Right lobe of liver (tissue), 6 donors: ENCODE data around the gene TREH. TPM values are rescaled to one million over a fixed set of nuclear protein-coding genes. Genes with fewer than 3 reads are reported as not detected.

Experiments
- ATAC-seq, 4 donors: fragments of 200-7000 bp; cut with Tn5 transposase; one replicate each; pipeline ENCODE4 v1.9.1; 2020; ENCODE audit warnings: mild to moderate bottlenecking in 4 of 4, moderate library complexity in 4 of 4
- DNase-seq, 3 donors: peaks; one replicate each; pipeline ENCODE4 v3.0.0-alpha.2; 2020
- H3K27ac ChIP-seq, 3 donors: fragments of 200-600 bp; one replicate each; pipeline ENCODE4 v1.8.0; 2022
- H3K27me3 ChIP-seq, 2 donors: fragments of 200-600 bp; one replicate each; pipeline ENCODE4 v1.8.0; 2022
- H3K36me3 ChIP-seq, 4 donors: fragments of 200-600 bp; sonication (generic) in 1 of 4; one replicate each; pipeline versions ENCODE4 v1.5.1 to v1.8.0; 2017 to 2022; ENCODE audit warnings: control low read depth in 1 of 4
- H3K4me1 ChIP-seq, 4 donors: fragments of 200-600 bp; sonication (generic) in 1 of 4; one replicate each; pipeline versions ENCODE4 v1.5.1 to v1.8.0; 2017 to 2022; ENCODE audit warnings: control low read depth in 1 of 4
- H3K4me3 ChIP-seq, 3 donors: fragments of 200-600 bp; one replicate each; pipeline ENCODE4 v1.8.0; 2022
- H3K9me3 ChIP-seq, 4 donors: fragments of 200-600 bp; sonication (generic) in 1 of 4; one replicate each; pipeline versions ENCODE4 v1.5.1 to v1.8.0; 2017 to 2022; ENCODE audit warnings: control low read depth in 1 of 4
- CTCF ChIP-seq, 4 donors: fragments of 200-600 bp in 3 of 4; fragments of 450-650 bp in 1 of 4; IDR thresholded peaks; one replicate each; pipeline versions ENCODE4 v1.5.1 to v1.8.0; 2016 to 2022; ENCODE audit warnings: antibody characterized with exemption in 4 of 4, mild to moderate bottlenecking in 2 of 4
- POLR2A ChIP-seq: fragments of 450-650 bp; IDR thresholded peaks from one replicate; pipeline ENCODE4 v1.6.1; 2017; ENCODE audit warnings: antibody characterized with exemption, mild to moderate bottlenecking
- WGBS: methylation state at CpG from one replicate; pipeline ENCODE4 v1.1.6; 2018; ENCODE audit warnings: low coverage, low lambda C conversion rate; ENCODE audit not compliant: insufficient coverage; ENCODE audit errors: missing lambda C conversion rate; 5-methylcytosine and 5-hydroxymethylcytosine counted together
- intact Hi-C, 2 donors: fragments of 100-400 bp; cut with DNase I; formaldehyde crosslinking; loops; one replicate each; pipeline versions ENCODE4 v1.11.2 to v1.14.1; 2022
- total RNA-seq, 6 experiments: library from RNA; depleted of rRNA in 2 of 6; stranded (reverse); fragments of >200 nt in 2 of 6; fragmentation: NEBNext Ultra II Directional in 3 of 6; extraction: Animal tissue kit (Norgen Biotek cat#: 25700) in 3 of 6; gene quantifications; one replicate each; pipeline versions ENCODE4 v1.1.0 to v1.2.4, GENCODE V29; 2016 to 2023
- donor health status: DM: no; HTN: yes; CAD: no.
- donor health status: DM: no; HTN: no; CAD: no.
- donor health status: DM: no; HTN: no; CAD: no.
- donor health status: DM: no; HTN: yes; CAD: no.
- donor health status: DM: no; HTN: yes; CAD: no.

TREH gene
- total RNA-seq, 6 experiments from 2014 or later: 2.1 to 5.1 (median 2.9) TPM; not detected in 2

- ATAC-seq: peak in 1 of 4 donors; percentile 1
- H3K36me3 ChIP-seq: no peaks in the 10 kb centered on the region
- intact Hi-C loops: no loop called here
- WGBS: 60% methylated on average over 5 of the region's 16 CpGs
- H3K27ac ChIP-seq: peak overlapping the region in 1 of 3 donors; percentile 18
- H3K27me3 ChIP-seq: no peaks in the 10 kb centered on the region
- DNase-seq: no peak
- peaks cover 0 to 9% (median 0%) of the 10 kb centered on the region in 4 donors for H3K4me1 ChIP-seq
- no peaks in the 10 kb centered on the region for H3K9me3 ChIP-seq
- TF ChIP-seq POLR2A (no peak), CTCF (IDR thresholded peaks at IDR 0.05) (no peak)
- no peak overlapping the region for H3K4me3 ChIP-seq
Measured at GRCh38 chr11:118658429-118659313, 20.8 kb downstream of the TREH start.

DNA sequence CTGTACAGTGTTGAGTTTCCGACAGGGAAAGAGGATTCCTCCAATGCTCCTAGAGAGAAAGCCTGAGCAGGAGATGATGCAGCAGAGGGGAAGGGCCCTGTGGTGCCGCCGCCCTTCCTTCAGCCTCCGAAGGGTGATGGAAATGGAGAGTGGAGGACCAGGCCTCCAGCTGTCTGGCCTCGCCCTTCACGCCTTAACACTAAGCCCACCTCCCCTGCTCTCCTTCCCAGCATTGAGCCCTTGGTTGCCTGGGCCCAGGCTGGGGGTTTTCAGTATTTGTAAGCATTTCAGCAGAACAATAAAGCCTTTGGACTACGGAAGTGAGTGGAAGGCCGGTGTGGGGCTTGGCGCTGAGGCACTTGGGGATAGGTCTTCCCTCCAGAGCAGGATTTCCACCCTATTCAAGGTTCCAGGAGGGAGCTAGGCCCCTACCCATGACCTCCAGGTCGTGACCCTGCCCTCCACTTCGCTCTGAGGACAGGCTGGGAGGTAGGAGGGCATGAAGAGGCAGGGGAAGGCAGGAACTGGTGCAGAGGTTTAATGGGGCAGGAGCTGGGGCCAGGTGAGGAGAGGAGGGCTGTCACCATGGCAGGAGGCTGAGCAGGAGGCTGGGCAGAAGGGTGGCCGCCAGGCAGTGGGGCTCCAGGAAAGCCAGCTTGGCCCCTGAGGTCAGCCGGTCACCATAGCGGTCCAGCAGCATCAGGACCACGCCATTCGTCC is 21.6 kb downstream of the TREH start:
- H3K4me3 ChIP-seq: no peak overlapping the region
- ATAC-seq (no peak), DNase-seq (no peak)
- intact Hi-C loops: no loop called here
- no peak for TF ChIP-seq CTCF (IDR thresholded peaks at IDR 0.05)
- TF ChIP-seq POLR2A: no peak
- H3K9me3 ChIP-seq: no peaks in the 10 kb centered on the region
- H3K36me3 ChIP-seq: no peaks in the 10 kb centered on the region
- peaks cover 0 to 9% (median 0%) of the 10 kb centered on the region in 4 donors for H3K4me1 ChIP-seq
- H3K27me3 ChIP-seq: no peaks in the 10 kb centered on the region
- WGBS: 82% methylated on average over 10 of the region's 16 CpGs
- no peak overlapping the region for H3K27ac ChIP-seq

- Histone ChIP-seq H3K36me3 (no peaks in the 10 kb centered on the region), H3K4me3 (no peak overlapping the region), H3K27ac (no peak overlapping the region), H3K9me3 (no peaks in the 10 kb centered on the region), H3K4me1 (peaks cover 0 to 9% (median 0%) of the 10 kb centered on the region in 4 donors), H3K27me3 (no peaks in the 10 kb centered on the region)
- DNase-seq (no peak), ATAC-seq (no peak)
- no peak for TF ChIP-seq CTCF (IDR thresholded peaks at IDR 0.05)
- no peak for TF ChIP-seq POLR2A
- 93% methylated on average over 2 of the region's 2 CpGs for WGBS
- intact Hi-C loops: no loop called here
Measured at GRCh38 chr11:118657238-118657637, 22.2 kb downstream of the TREH start.

GRCh38 chr11:118656563-118657165 is 22.8 kb downstream of the TREH start:
- no peak for DNase-seq
- 100% methylated on average over 1 of the region's 5 CpGs for WGBS
- peaks cover 0 to 9% (median 0%) of the 10 kb centered on the region in 4 donors for H3K4me1 ChIP-seq
- intact Hi-C loops: no loop called here
- H3K36me3 ChIP-seq: no peaks in the 10 kb centered on the region
- no peak overlapping the region for H3K27ac ChIP-seq
- TF ChIP-seq CTCF (IDR thresholded peaks at IDR 0.05) (no peak), POLR2A (no peak)
- no peak overlapping the region for H3K4me3 ChIP-seq
- no peak for ATAC-seq
- no peaks in the 10 kb centered on the region for H3K27me3 ChIP-seq
- H3K9me3 ChIP-seq: no peaks in the 10 kb centered on the region
